Measurements from ENCODE around the gene CHD5.
A peak's percentile ranks its signal among the peaks of the same experiment; 100 is the strongest.

CHD5 gene

GRCh38 chr1:6059866-6060265 is 120.3 kb downstream of the CHD5 start:
- DNase-seq (ENCODE audit: low spot score): no peak

GRCh38 chr1:6057170-6057845 is 122.8 kb downstream of the CHD5 start:
- no peak for DNase-seq (ENCODE audit: low spot score)

DNA sequence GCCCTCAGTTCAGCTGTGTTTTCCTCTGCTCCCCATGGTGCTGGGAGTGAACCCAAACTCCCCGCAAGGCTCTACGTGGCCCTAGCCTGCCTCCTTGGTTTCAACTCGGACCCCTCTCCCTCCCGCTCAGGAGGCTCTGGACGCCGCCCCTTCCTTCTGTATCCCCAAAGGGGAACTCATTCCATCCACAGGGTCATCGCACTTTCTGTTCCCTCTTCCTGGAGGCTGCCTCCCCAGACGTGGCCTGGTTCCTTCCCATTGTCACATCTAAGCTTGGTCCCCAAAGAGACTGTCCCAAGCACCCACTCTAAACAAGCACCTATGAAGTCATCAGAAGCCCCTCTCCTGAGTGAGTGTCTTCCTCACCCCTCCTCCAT is 123.6 kb downstream of the CHD5 start:
- no peak for DNase-seq (ENCODE audit: low spot score)

GRCh38 chr1:6054596-6054995 is 125.5 kb downstream of the CHD5 start:
- DNase-seq (ENCODE audit: low spot score): no peak

DNA sequence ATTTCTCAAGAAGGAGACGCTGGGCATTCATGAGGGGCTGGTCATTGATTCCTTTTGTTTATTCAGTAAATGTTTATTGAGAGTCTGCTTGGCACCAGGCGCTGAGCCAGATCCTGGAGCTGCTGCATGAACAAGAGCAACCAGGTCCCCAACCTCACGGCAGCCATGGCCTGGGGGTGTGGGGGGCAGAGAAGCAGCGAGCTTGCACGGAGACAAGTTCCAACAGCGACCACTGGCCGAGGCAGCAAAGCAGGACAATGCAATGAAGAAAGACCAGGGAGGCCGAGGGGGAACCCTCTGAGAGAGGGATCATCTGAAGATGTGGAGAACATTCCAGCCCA is 126.9 kb downstream of the CHD5 start:
- no peak for DNase-seq (ENCODE audit: low spot score)

GRCh38 chr1:6052543-6053205 is 127.4 kb downstream of the CHD5 start:
- peak; percentile 59 for DNase-seq (ENCODE audit: low spot score)

Data from RKO (cell line).